ENCODE data around the gene GTF2F1. TPM values are rescaled to one million over a fixed set of nuclear protein-coding genes. Genes with fewer than 3 reads are reported as not detected.

GTF2F1 gene
- 62.5 and 108 TPM in 2 replicates for total RNA-seq (ENCODE audit: low replicate concordance)

GRCh38 chr19:6393074-6393982, at the start of gene GTF2F1:
GTF2F1 (minus strand) TSS chr19:6393164; CDS start chr19:6392995, 169 bp downstream.

GRCh38 chr19:6433663-6434062, 40.7 kb upstream of the GTF2F1 start, which contains the start of gene SLC25A41:
SLC25A41 (minus strand) TSS chr19:6433763; CDS start chr19:6433693, 70 bp downstream.

GRCh38 chr19:6424195-6424938, 31.4 kb upstream of the GTF2F1 start, which contains the start of gene KHSRP:
KHSRP (minus strand) TSS chr19:6424811; CDS start chr19:6424701, 110 bp downstream.

GRCh38 chr19:6375411-6376010, 17.5 kb downstream of the GTF2F1 start, which contains the start of gene PSPN:
PSPN (minus strand) TSS chr19:6375933; CDS start chr19:6375849, 84 bp downstream.

GRCh38 chr19:6372594-6373095, 20.3 kb downstream of the GTF2F1 start, which contains the start of gene ALKBH7:
ALKBH7 (plus strand) TSS chr19:6372794; CDS start chr19:6372821, 27 bp downstream.

GRCh38 chr19:6333439-6333838, 59.5 kb downstream of the GTF2F1 start, which contains the start of gene ACER1:
ACER1 (minus strand) TSS chr19:6333612; CDS start chr19:6333551, 61 bp downstream.

Other genes with a start within 250 kb of the GTF2F1 start
- gene MLLT1, start 113.2 kb downstream of the GTF2F1 start, total RNA-seq (ENCODE audit: low replicate concordance), result 2.3 and 8.2 TPM in 2 replicates
- not detected in 2 replicates for gene ACER1, start 59.6 kb downstream of the GTF2F1 start, total RNA-seq (ENCODE audit: low replicate concordance)
- 59.2 and 66.5 TPM in 2 replicates for gene CLPP, start 31.6 kb downstream of the GTF2F1 start, total RNA-seq (ENCODE audit: low replicate concordance)
- 9.6 and 38.3 TPM in 2 replicates for gene ALKBH7, start 20.4 kb downstream of the GTF2F1 start, total RNA-seq (ENCODE audit: low replicate concordance)
- 0.53 and 0.70 TPM in 2 replicates for gene PSPN, start 17.2 kb downstream of the GTF2F1 start, total RNA-seq (ENCODE audit: low replicate concordance)
- gene KHSRP, start 31.6 kb upstream of the GTF2F1 start, total RNA-seq (ENCODE audit: low replicate concordance), result 41.1 and 85.6 TPM in 2 replicates
- 0.23 TPM in 1 of 2 replicates, not detected in the other for gene SLC25A41, start 40.6 kb upstream of the GTF2F1 start, total RNA-seq (ENCODE audit: low replicate concordance)
- gene SLC25A23, start 66.6 kb upstream of the GTF2F1 start, total RNA-seq (ENCODE audit: low replicate concordance), result 20.9 and 22.3 TPM in 2 replicates
- 0.08 TPM in 1 of 2 replicates, not detected in the other for gene CRB3, start 71.1 kb upstream of the GTF2F1 start, total RNA-seq (ENCODE audit: low replicate concordance)
- not detected in 2 replicates for gene DENND1C, start 88.6 kb upstream of the GTF2F1 start, total RNA-seq (ENCODE audit: low replicate concordance)
- gene TUBB4A, start 109.1 kb upstream of the GTF2F1 start, total RNA-seq (ENCODE audit: low replicate concordance), result not detected in 2 replicates
- gene TNFSF9, start 137.9 kb upstream of the GTF2F1 start, total RNA-seq (ENCODE audit: low replicate concordance), result under 0.01 and 0.30 TPM in 2 replicates
- not detected in 2 replicates for gene CD70, start 198.0 kb upstream of the GTF2F1 start, total RNA-seq (ENCODE audit: low replicate concordance)

Data from smooth muscle cell of the coronary artery (primary cell).